GM15510 (cell line): ENCODE data around the gene P3H2.

Experiments
- POLR2A ChIP-seq: IDR thresholded peaks from 3 replicates; pipeline ENCODE4 v1.6.1; 2011; ENCODE audit warnings: borderline replicate concordance; ENCODE audit not compliant: insufficient read length; ENCODE audit errors: extremely low read depth

Gene P3H2

GRCh38 chr3:190051641-190052040, 69.1 kb downstream of the P3H2 start:
- TF ChIP-seq POLR2A: no peak

- TF ChIP-seq POLR2A: no peak
Observed at GRCh38 chr3:190048932-190049441, 71.7 kb downstream of the P3H2 start.

GRCh38 chr3:190044974-190045373, 75.7 kb downstream of the P3H2 start:
- no peak for TF ChIP-seq POLR2A

GRCh38 chr3:190044142-190044541, 76.6 kb downstream of the P3H2 start:
- no peak for TF ChIP-seq POLR2A

- no peak for TF ChIP-seq POLR2A
Observed at GRCh38 chr3:190043741-190044140, 77.0 kb downstream of the P3H2 start.

- no peak for TF ChIP-seq POLR2A
Observed at GRCh38 chr3:190042558-190042957, 78.1 kb downstream of the P3H2 start.

- TF ChIP-seq POLR2A: no peak
Observed at GRCh38 chr3:190041333-190042041, 79.2 kb downstream of the P3H2 start.

- TF ChIP-seq POLR2A: no peak
Observed at GRCh38 chr3:190040145-190040544, 80.6 kb downstream of the P3H2 start.

- no peak for TF ChIP-seq POLR2A
Observed at GRCh38 chr3:190038050-190038933, 82.4 kb downstream of the P3H2 start.

GRCh38 chr3:190036631-190037030, 84.1 kb downstream of the P3H2 start:
- TF ChIP-seq POLR2A: no peak

GRCh38 chr3:190034446-190034845, 86.3 kb downstream of the P3H2 start:
- TF ChIP-seq POLR2A: no peak

- no peak for TF ChIP-seq POLR2A
Observed at GRCh38 chr3:190032923-190033322, 87.8 kb downstream of the P3H2 start.

- TF ChIP-seq POLR2A: no peak
Observed at GRCh38 chr3:190031887-190032752, 88.6 kb downstream of the P3H2 start.

- TF ChIP-seq POLR2A: no peak
Observed at GRCh38 chr3:190027116-190027515, 93.6 kb downstream of the P3H2 start.

- TF ChIP-seq POLR2A: no peak
Observed at GRCh38 chr3:190026154-190026553, 94.5 kb downstream of the P3H2 start.

GRCh38 chr3:190024912-190025311, 95.8 kb downstream of the P3H2 start:
- TF ChIP-seq POLR2A: no peak

- no peak for TF ChIP-seq POLR2A
Observed at GRCh38 chr3:190019844-190020243, 100.9 kb downstream of the P3H2 start.
